Measurements from ENCODE around the gene SGCA.

The SGCA gene

GRCh38 chr17:50136096-50136687 is 29.6 kb upstream of the SGCA start:
- H3K27ac ChIP-seq (ENCODE audit: low read depth, low read length, poor library complexity, severe bottlenecking) = no peak overlapping the region
- H4K20me1 ChIP-seq (ENCODE audit: insufficient read depth, low read length) = no peaks in the 10 kb centered on the region
- no peaks in the 10 kb centered on the region for H3K79me2 ChIP-seq (ENCODE audit: insufficient read depth, low read length)
- H3K4me3 ChIP-seq (ENCODE audit: low read depth, low read length, poor library complexity, severe bottlenecking) = no peak overlapping the region
- no peak overlapping the region for H2AFZ ChIP-seq (ENCODE audit: low read length)
- no peak overlapping the region for H3K4me2 ChIP-seq (ENCODE audit: low read length)
- no peaks in the 10 kb centered on the region for H3F3A ChIP-seq (ENCODE audit: insufficient read depth, low read length)
- no peaks in the 10 kb centered on the region for H3K27me3 ChIP-seq (ENCODE audit: insufficient read depth, low read length)
- peaks cover 68% of the 10 kb centered on the region for H3K36me3 ChIP-seq (ENCODE audit: insufficient read depth, low read length)
- TF ChIP-seq CTCF (IDR thresholded peaks at IDR 0.05; ENCODE audit: low read length) (no peak), EZH2 (IDR thresholded peaks at IDR 0.05; ENCODE audit: borderline replicate concordance, low read length) (no peak)
- H3K9ac ChIP-seq (ENCODE audit: low read length) = no peak overlapping the region
- no peaks in the 10 kb centered on the region for H3K9me3 ChIP-seq (ENCODE audit: low read length)
- H3K4me1 ChIP-seq (ENCODE audit: insufficient read depth, low read length, severe bottlenecking) = no peaks in the 10 kb centered on the region
- no peaks in the 10 kb centered on the region for H3K9me2 ChIP-seq (ENCODE audit: low read depth, low read length)

- TF ChIP-seq EZH2 (IDR thresholded peaks at IDR 0.05; ENCODE audit: borderline replicate concordance, low read length) (no peak), CTCF (IDR thresholded peaks at IDR 0.05; ENCODE audit: low read length) (no peak)
- H3K4me3 ChIP-seq (ENCODE audit: low read depth, low read length, poor library complexity, severe bottlenecking) = no peak overlapping the region
- H3K27me3 ChIP-seq (ENCODE audit: insufficient read depth, low read length) = no peaks in the 10 kb centered on the region
- no peak overlapping the region for H3K9ac ChIP-seq (ENCODE audit: low read length)
- peaks cover 75% of the 10 kb centered on the region for H3K36me3 ChIP-seq (ENCODE audit: insufficient read depth, low read length)
- no peaks in the 10 kb centered on the region for H3K9me3 ChIP-seq (ENCODE audit: low read length)
- H3K9me2 ChIP-seq (ENCODE audit: low read depth, low read length) = no peaks in the 10 kb centered on the region
- no peaks in the 10 kb centered on the region for H3F3A ChIP-seq (ENCODE audit: insufficient read depth, low read length)
- no peaks in the 10 kb centered on the region for H4K20me1 ChIP-seq (ENCODE audit: insufficient read depth, low read length)
- no peak overlapping the region for H3K27ac ChIP-seq (ENCODE audit: low read depth, low read length, poor library complexity, severe bottlenecking)
- H3K79me2 ChIP-seq (ENCODE audit: insufficient read depth, low read length) = no peaks in the 10 kb centered on the region
- H3K4me1 ChIP-seq (ENCODE audit: insufficient read depth, low read length, severe bottlenecking) = no peaks in the 10 kb centered on the region
- no peak overlapping the region for H2AFZ ChIP-seq (ENCODE audit: low read length)
- H3K4me2 ChIP-seq (ENCODE audit: low read length) = no peak overlapping the region
Observed at GRCh38 chr17:50137042-50137441, 28.8 kb upstream of the SGCA start.

GRCh38 chr17:50139185-50139783 is 26.5 kb upstream of the SGCA start:
- Histone ChIP-seq H3K79me2 (ENCODE audit: insufficient read depth, low read length) (no peaks in the 10 kb centered on the region), H3K36me3 (ENCODE audit: insufficient read depth, low read length) (peaks cover 93% of the 10 kb centered on the region)
- TF ChIP-seq CTCF (IDR thresholded peaks at IDR 0.05; ENCODE audit: low read length) = no peak
- TF ChIP-seq EZH2 (IDR thresholded peaks at IDR 0.05; ENCODE audit: borderline replicate concordance, low read length) = no peak

More at GRCh38 chr17:50139185-50139783, 26.5 kb upstream of the SGCA start:
- Histone ChIP-seq H3K9ac (ENCODE audit: low read length) (no peak overlapping the region), H2AFZ (ENCODE audit: low read length) (no peak overlapping the region), H3K9me2 (ENCODE audit: low read depth, low read length) (no peaks in the 10 kb centered on the region), H3K27ac (ENCODE audit: low read depth, low read length, poor library complexity, severe bottlenecking) (no peak overlapping the region), H3K4me2 (ENCODE audit: low read length) (no peak overlapping the region), H3K4me1 (ENCODE audit: insufficient read depth, low read length, severe bottlenecking) (no peaks in the 10 kb centered on the region), H3K4me3 (ENCODE audit: low read depth, low read length, poor library complexity, severe bottlenecking) (no peak overlapping the region), H3K27me3 (ENCODE audit: insufficient read depth, low read length) (no peaks in the 10 kb centered on the region), H3K9me3 (ENCODE audit: low read length) (no peaks in the 10 kb centered on the region), H3F3A (ENCODE audit: insufficient read depth, low read length) (no peaks in the 10 kb centered on the region), H4K20me1 (ENCODE audit: insufficient read depth, low read length) (no peaks in the 10 kb centered on the region)
